Measurements from ENCODE around the gene CACNA2D1.

Gene CACNA2D1

GRCh38 chr7:82443547-82444219 is at the start of gene CACNA2D1:
Gene CACNA2D1, minus strand, starts transcription at chr7:82443777.
- H3K4me3 Mint-ChIP-seq = peak within 1 kb of the TSS; percentile 48
- ATAC-seq = no peak
- H3K9me3 Mint-ChIP-seq = peaks cover 3% of the 10 kb centered on the region
- H3K27ac Mint-ChIP-seq = no peak within 1 kb of the TSS
- peaks cover 26% of the 10 kb centered on the region for H3K27me3 Mint-ChIP-seq
- no peaks in the 10 kb centered on the region for H3K36me3 Mint-ChIP-seq
- no peaks in the 10 kb centered on the region for H3K4me1 Mint-ChIP-seq

DNA sequence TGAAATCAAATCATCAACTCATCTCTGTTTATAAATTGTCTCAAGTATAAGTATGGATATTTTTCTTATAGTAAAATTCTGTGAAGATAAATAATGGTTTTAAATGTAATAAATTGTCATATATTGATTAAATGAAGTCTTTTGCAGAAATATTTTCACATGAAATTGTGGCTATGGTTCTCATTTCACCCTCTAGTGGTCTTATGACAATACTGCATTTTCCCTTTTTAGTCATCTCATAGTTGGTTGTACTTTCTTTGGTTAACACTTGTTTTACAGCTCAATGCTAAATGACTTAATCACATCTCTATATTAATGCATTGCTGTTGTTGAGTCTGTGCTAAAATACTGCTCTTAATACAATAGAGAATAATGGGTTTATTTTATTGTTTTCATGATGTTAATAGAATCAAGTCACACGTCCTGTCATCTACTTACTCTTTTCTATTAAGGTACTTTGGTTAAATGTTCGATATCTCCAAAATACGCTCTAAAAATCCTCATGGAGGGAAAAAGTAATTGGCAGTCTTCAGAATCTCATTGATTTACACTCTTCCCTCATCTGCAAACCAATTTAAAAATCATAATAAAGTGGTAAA is 38.0 kb upstream of the CACNA2D1 start:
- ATAC-seq = no peak
- no peaks in the 10 kb centered on the region for H3K4me1 Mint-ChIP-seq
- no peaks in the 10 kb centered on the region for H3K27me3 Mint-ChIP-seq
- no peak overlapping the region for H3K27ac Mint-ChIP-seq
- no peaks in the 10 kb centered on the region for H3K36me3 Mint-ChIP-seq
- H3K4me3 Mint-ChIP-seq = no peak overlapping the region
- H3K9me3 Mint-ChIP-seq = peaks cover 2% of the 10 kb centered on the region

DNA sequence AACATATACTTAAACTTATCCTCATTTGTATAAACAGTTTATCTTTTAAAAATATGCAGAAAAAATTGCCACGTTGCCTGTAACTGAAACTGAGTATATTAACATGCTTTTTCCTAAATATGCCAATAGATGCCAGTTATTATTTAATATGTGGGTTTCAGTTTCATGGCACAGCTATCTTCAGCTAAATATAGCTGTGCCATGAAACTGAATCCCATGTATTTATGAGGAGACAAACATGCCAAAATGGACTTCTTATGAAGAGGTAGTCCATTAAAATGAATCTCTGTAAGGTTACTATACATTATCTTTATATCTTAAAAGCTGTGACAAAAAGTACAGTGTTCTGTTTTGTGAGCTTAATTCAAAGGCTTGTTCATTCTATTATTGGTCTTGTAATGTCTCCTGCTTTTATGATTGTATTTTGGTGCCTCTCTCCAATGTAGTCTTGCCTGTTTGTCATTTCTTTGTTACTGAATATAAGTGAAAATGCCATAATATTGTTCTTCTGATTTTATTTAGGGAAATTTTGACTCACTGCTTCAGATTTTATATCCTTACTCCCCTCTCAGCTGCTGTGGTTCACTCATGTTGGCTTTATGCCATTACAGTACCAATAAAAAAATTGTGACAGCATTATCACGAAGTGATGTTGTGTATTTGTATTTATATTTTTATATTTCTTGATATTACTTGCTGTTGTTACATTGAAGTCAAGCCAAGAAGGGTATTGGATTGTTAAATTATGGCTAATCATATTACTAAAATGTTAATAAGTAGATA is 34.3 kb upstream of the CACNA2D1 start:
- peaks cover 2% of the 10 kb centered on the region for H3K9me3 Mint-ChIP-seq
- H3K4me3 Mint-ChIP-seq = no peak overlapping the region
- H3K27ac Mint-ChIP-seq = no peak overlapping the region
- no peaks in the 10 kb centered on the region for H3K4me1 Mint-ChIP-seq
- ATAC-seq = no peak
- H3K36me3 Mint-ChIP-seq = no peaks in the 10 kb centered on the region
- no peaks in the 10 kb centered on the region for H3K27me3 Mint-ChIP-seq

DNA sequence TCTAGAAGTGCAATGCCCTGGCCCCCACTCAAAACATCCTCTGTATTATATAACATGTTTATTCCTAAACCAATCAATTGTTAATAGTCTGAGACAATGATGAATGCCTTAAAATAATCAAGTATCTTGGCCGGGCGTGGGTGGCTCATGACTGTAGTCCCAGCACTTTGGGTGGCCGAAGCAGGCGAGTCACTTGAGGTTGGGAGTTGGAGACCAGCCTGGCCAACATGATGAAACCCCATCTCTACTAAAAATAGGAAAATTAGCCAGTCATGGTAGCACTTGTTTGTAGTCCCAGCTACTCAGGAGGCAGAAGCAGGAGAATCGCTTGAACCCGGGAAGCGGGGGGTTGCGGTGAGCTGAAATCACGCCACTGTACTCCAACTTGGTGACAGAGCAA is 29.4 kb upstream of the CACNA2D1 start:
- no peak for ATAC-seq
- Mint-ChIP-seq H3K27me3 (no peaks in the 10 kb centered on the region), H3K9me3 (peaks cover 2% of the 10 kb centered on the region), H3K36me3 (no peaks in the 10 kb centered on the region), H3K27ac (no peak overlapping the region), H3K4me1 (no peaks in the 10 kb centered on the region), H3K4me3 (no peak overlapping the region)

- Mint-ChIP-seq H3K36me3 (no peaks in the 10 kb centered on the region), H3K27ac (no peak overlapping the region), H3K9me3 (peaks cover 2% of the 10 kb centered on the region), H3K4me1 (no peaks in the 10 kb centered on the region), H3K27me3 (no peaks in the 10 kb centered on the region), H3K4me3 (no peak overlapping the region)
- no peak for ATAC-seq
Measured at GRCh38 chr7:82471351-82472020, 27.9 kb upstream of the CACNA2D1 start.

DNA sequence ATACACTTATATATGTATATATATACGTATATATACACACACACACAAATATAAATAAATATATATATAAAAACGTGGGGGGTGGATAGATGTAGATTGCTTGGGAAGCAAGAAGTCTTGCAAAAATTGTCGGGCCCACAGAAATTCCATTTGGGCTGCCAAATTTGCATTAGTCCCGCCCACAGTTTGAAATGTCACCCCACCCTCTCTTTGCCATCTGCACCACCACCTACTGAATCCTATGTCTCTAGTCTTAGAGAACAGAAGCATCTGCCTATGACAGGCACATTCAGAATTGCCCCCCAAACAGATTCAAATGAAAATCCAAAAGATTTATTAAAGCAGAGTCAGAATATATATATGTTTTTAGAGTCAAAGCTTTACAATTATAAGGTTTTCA is 25.6 kb upstream of the CACNA2D1 start:
- no peaks in the 10 kb centered on the region for H3K4me1 Mint-ChIP-seq
- peaks cover 6% of the 10 kb centered on the region for H3K9me3 Mint-ChIP-seq
- no peaks in the 10 kb centered on the region for H3K36me3 Mint-ChIP-seq
- no peak overlapping the region for H3K27ac Mint-ChIP-seq
- no peak for ATAC-seq
- no peak overlapping the region for H3K4me3 Mint-ChIP-seq
- H3K27me3 Mint-ChIP-seq = no peaks in the 10 kb centered on the region

- H3K36me3 Mint-ChIP-seq = no peaks in the 10 kb centered on the region
- no peaks in the 10 kb centered on the region for H3K4me1 Mint-ChIP-seq
- no peak for ATAC-seq
- no peaks in the 10 kb centered on the region for H3K27me3 Mint-ChIP-seq
- peaks cover 5% of the 10 kb centered on the region for H3K9me3 Mint-ChIP-seq
- H3K4me3 Mint-ChIP-seq = no peak overlapping the region
- no peak overlapping the region for H3K27ac Mint-ChIP-seq
Measured at GRCh38 chr7:82468435-82468834, 24.9 kb upstream of the CACNA2D1 start.

GRCh38 chr7:82467020-82467419 is 23.4 kb upstream of the CACNA2D1 start:
- ATAC-seq = no peak
- Mint-ChIP-seq H3K4me1 (no peaks in the 10 kb centered on the region), H3K9me3 (peaks cover 6% of the 10 kb centered on the region), H3K4me3 (no peak overlapping the region), H3K36me3 (no peaks in the 10 kb centered on the region), H3K27ac (no peak overlapping the region), H3K27me3 (no peaks in the 10 kb centered on the region)

DNA sequence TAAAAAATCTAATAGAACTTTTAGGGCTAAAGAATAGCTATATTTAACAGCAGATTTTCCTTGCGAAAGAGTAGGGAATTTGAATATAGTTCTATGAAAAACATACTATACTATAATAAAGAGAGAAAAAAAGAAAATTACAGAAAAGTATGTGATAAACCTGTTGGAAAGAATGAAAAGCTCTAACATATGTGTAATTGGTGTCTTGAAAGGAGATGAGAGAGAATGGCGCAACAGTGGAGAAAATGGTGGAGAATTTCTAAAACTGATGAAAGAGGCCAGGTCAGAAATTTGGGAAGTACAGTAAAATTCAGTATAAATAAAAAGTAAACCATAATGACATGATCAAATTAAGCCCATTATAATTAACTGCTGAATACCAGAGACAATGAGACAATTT is 20.8 kb upstream of the CACNA2D1 start:
- no peaks in the 10 kb centered on the region for H3K36me3 Mint-ChIP-seq

GRCh38 chr7:82455295-82455694 is 11.7 kb upstream of the CACNA2D1 start:
- no peaks in the 10 kb centered on the region for H3K9me3 Mint-ChIP-seq
- no peak overlapping the region for H3K27ac Mint-ChIP-seq
- H3K4me3 Mint-ChIP-seq = no peak overlapping the region
- ATAC-seq = no peak
- H3K4me1 Mint-ChIP-seq = no peaks in the 10 kb centered on the region
- no peaks in the 10 kb centered on the region for H3K27me3 Mint-ChIP-seq
- no peaks in the 10 kb centered on the region for H3K36me3 Mint-ChIP-seq

More for the DNA sequence above, 20.8 kb upstream of the CACNA2D1 start:
- peaks cover 6% of the 10 kb centered on the region for H3K9me3 Mint-ChIP-seq
- H3K4me1 Mint-ChIP-seq = no peaks in the 10 kb centered on the region
- no peak overlapping the region for H3K27ac Mint-ChIP-seq
- no peaks in the 10 kb centered on the region for H3K27me3 Mint-ChIP-seq
- H3K4me3 Mint-ChIP-seq = no peak overlapping the region
- ATAC-seq = no peak

DNA sequence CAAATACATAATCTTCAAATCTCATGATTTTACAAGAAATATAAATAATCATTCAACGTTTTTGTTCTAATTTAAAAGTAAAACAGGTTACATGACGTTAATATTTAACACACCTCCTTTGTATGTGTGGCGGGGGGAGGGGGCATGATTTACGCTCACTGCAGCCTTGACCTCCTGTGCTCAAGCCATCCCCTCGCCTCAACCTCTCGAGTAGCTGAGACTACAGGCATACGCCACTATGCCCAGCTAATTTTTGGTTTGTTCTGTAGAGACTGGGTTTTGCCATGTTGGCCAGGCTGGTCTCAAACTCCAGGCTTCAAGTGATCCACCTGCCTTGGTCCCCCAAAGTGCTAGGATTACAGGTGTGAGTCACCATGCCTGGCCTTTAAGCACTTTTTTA is 7.2 kb upstream of the CACNA2D1 start:
- H3K27ac Mint-ChIP-seq = no peak overlapping the region
- no peaks in the 10 kb centered on the region for H3K27me3 Mint-ChIP-seq
- no peaks in the 10 kb centered on the region for H3K9me3 Mint-ChIP-seq
- no peaks in the 10 kb centered on the region for H3K4me1 Mint-ChIP-seq
- ATAC-seq = no peak
- no peak overlapping the region for H3K4me3 Mint-ChIP-seq
- no peaks in the 10 kb centered on the region for H3K36me3 Mint-ChIP-seq

GRCh38 chr7:82449910-82450309 is 6.3 kb upstream of the CACNA2D1 start:
- Mint-ChIP-seq H3K27ac (no peak overlapping the region), H3K9me3 (peaks cover 3% of the 10 kb centered on the region), H3K4me3 (no peak overlapping the region), H3K36me3 (no peaks in the 10 kb centered on the region), H3K4me1 (no peaks in the 10 kb centered on the region), H3K27me3 (peaks cover 8% of the 10 kb centered on the region)
- no peak for ATAC-seq

DNA sequence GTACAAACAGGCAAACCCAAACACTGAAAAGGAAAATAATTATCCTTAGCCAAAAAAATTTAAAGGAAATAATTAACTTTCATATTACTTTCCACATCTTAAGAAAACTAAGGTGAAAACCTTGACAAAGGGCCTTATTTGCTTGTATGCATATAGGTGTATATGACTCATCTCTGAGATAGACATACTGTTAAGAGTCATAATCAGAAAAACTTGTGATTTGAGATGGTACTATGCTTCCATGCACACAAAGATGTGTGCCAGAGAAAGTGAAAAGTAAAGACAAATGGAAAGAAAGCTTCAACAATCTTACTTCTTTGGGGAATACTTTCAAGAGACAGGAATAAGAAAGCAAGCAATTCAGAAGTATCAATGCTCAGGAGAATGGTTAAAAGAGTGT is 3.3 kb upstream of the CACNA2D1 start:
- peaks cover 26% of the 10 kb centered on the region for H3K27me3 Mint-ChIP-seq
- H3K9me3 Mint-ChIP-seq = peaks cover 3% of the 10 kb centered on the region
- H3K4me3 Mint-ChIP-seq = no peak overlapping the region
- no peaks in the 10 kb centered on the region for H3K36me3 Mint-ChIP-seq
- H3K4me1 Mint-ChIP-seq = no peaks in the 10 kb centered on the region
- H3K27ac Mint-ChIP-seq = no peak overlapping the region
- no peak for ATAC-seq

- H3K4me1 Mint-ChIP-seq = no peaks in the 10 kb centered on the region
- ATAC-seq = no peak
- no peaks in the 10 kb centered on the region for H3K36me3 Mint-ChIP-seq
- H3K27ac Mint-ChIP-seq = no peak overlapping the region
- H3K4me3 Mint-ChIP-seq = no peak overlapping the region
- peaks cover 3% of the 10 kb centered on the region for H3K9me3 Mint-ChIP-seq
- peaks cover 26% of the 10 kb centered on the region for H3K27me3 Mint-ChIP-seq
Measured at GRCh38 chr7:82445271-82445670, 1.7 kb upstream of the CACNA2D1 start.

GRCh38 chr7:82444220-82444909 is 788 bp upstream of the CACNA2D1 start:
- Mint-ChIP-seq H3K27me3 (peaks cover 26% of the 10 kb centered on the region), H3K36me3 (no peaks in the 10 kb centered on the region), H3K9me3 (peaks cover 3% of the 10 kb centered on the region), H3K4me1 (no peaks in the 10 kb centered on the region), H3K27ac (no peak overlapping the region), H3K4me3 (peak overlapping the region; percentile 48)
- ATAC-seq = no peak

All from stimulated activated memory B cell treated with anti-CD40 and anti-IgM and Interleukin-4, amounts not matched to agents 10 μg/mL and 1 μg/mL and 100 μg/mL, for 72 hours (primary cell).